AG10803 (cell line): Measurements from ENCODE around the gene HDAC8.

Source experiments
- DNase-seq: peaks from one replicate; pipeline ENCODE4 v3.0.0; 2010; ENCODE audit warnings: low read depth
- H3K4me3 ChIP-seq: 2 replicates; pipeline ENCODE4 v1.5.1; 2011; ENCODE audit warnings: mild to moderate bottlenecking, low read length, control low read depth
- TF ChIP-seq, protein P1 (sequence below): conservative IDR thresholded peaks from 2 replicates; pipeline ENCODE4 v1.5.1; 2011; ENCODE audit warnings: mild to moderate bottlenecking, low read length, control low read depth, inconsistent platforms

The HDAC8 gene

GRCh38 chrX:72295745-72296144 lies 276.9 kb downstream of the HDAC8 start:
- H3K4me3 ChIP-seq, result no peak overlapping the region
- TF ChIP-seq, protein P1, sequence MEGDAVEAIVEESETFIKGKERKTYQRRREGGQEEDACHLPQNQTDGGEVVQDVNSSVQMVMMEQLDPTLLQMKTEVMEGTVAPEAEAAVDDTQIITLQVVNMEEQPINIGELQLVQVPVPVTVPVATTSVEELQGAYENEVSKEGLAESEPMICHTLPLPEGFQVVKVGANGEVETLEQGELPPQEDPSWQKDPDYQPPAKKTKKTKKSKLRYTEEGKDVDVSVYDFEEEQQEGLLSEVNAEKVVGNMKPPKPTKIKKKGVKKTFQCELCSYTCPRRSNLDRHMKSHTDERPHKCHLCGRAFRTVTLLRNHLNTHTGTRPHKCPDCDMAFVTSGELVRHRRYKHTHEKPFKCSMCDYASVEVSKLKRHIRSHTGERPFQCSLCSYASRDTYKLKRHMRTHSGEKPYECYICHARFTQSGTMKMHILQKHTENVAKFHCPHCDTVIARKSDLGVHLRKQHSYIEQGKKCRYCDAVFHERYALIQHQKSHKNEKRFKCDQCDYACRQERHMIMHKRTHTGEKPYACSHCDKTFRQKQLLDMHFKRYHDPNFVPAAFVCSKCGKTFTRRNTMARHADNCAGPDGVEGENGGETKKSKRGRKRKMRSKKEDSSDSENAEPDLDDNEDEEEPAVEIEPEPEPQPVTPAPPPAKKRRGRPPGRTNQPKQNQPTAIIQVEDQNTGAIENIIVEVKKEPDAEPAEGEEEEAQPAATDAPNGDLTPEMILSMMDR, result no peak
- no peak for DNase-seq

DNA sequence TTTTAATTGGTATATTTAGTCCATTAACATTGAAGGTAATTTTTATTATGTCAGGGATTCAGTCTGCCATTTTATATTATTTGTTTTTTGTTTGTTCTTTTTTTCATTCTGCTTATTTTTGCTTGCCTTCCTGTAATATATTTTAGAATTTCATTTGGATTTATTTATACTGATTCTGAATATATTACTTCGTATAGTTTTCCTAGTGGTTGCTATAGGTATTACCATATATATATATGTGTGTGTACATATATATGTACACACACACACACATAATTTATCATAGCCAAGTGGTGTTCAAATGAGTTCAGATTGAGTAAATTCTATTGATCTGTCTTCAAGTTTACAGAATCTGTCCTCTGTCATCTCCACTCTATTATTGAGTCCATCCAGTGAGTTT lies 278.1 kb downstream of the HDAC8 start:
- TF ChIP-seq, protein P1, result no peak
- DNase-seq, result no peak
- H3K4me3 ChIP-seq, result no peak overlapping the region

DNA sequence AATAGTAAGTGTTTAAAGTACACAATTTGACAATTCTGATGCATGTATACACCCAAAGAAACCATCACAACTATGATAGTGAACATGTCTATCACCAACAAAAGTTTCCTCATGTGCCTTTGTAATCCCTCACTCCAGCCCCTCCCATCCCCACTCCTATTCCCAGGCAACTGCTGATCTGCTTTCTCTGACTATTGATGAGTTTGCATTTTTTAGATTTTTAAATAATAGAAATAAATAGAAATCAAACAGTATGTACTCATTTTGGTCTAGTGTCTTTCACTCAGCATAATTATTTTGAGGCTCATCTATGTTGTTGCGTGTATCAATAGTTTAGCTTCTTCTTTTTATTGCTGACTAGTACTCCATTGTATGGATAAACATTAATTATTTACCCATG lies 290.3 kb downstream of the HDAC8 start:
- no peak for DNase-seq
- no peak overlapping the region for H3K4me3 ChIP-seq
- TF ChIP-seq, protein P1, result no peak

- DNase-seq, result no peak
- H3K4me3 ChIP-seq, result no peak overlapping the region
- TF ChIP-seq, protein P1, result no peak
Observed at GRCh38 chrX:72280321-72280845, 292.3 kb downstream of the HDAC8 start.
